ENCODE results near the gene DDX1.

GRCh38 chr2:15556311-15556930 lies 35.2 kb upstream of the DDX1 start:
- TF ChIP-seq POLR2AphosphoS5 (IDR thresholded peaks at IDR 0.05; ENCODE audit: low read depth, low read length) (no peak), POLR2A (IDR thresholded peaks at IDR 0.05; ENCODE audit: low read depth, low read length) (no peak), TAF1 (IDR thresholded peaks at IDR 0.05; ENCODE audit: low read depth, low read length) (no peak), SPI1 (IDR thresholded peaks at IDR 0.05; ENCODE audit: low read depth, low read length) (no peak), POU2F2 (IDR thresholded peaks at IDR 0.05; ENCODE audit: low read depth, low read length) (no peak), PAX5 (IDR thresholded peaks at IDR 0.05; ENCODE audit: insufficient read depth, low read length, severe bottlenecking) (no peak)
